Measurements from ENCODE around the gene ZNF732.
"Not testable (repeated sequence)": the region's sequence is repeated elsewhere in the genome, so short reads cannot be mapped to it uniquely, and the experiment has no call there.

ZNF732 gene

GRCh38 chr4:304969-305680 lies at the start of gene ZNF732:
Gene ZNF732, minus strand, starts transcription at chr4:305474. Its CDS starts 164 bp downstream, at chr4:305310.
- DNase-seq, result no peak

- no peak for DNase-seq
Measured at GRCh38 chr4:340011-340410, 34.7 kb upstream of the ZNF732 start.

- DNase-seq, result no peak
Measured at GRCh38 chr4:338759-339097, 33.5 kb upstream of the ZNF732 start.

DNA sequence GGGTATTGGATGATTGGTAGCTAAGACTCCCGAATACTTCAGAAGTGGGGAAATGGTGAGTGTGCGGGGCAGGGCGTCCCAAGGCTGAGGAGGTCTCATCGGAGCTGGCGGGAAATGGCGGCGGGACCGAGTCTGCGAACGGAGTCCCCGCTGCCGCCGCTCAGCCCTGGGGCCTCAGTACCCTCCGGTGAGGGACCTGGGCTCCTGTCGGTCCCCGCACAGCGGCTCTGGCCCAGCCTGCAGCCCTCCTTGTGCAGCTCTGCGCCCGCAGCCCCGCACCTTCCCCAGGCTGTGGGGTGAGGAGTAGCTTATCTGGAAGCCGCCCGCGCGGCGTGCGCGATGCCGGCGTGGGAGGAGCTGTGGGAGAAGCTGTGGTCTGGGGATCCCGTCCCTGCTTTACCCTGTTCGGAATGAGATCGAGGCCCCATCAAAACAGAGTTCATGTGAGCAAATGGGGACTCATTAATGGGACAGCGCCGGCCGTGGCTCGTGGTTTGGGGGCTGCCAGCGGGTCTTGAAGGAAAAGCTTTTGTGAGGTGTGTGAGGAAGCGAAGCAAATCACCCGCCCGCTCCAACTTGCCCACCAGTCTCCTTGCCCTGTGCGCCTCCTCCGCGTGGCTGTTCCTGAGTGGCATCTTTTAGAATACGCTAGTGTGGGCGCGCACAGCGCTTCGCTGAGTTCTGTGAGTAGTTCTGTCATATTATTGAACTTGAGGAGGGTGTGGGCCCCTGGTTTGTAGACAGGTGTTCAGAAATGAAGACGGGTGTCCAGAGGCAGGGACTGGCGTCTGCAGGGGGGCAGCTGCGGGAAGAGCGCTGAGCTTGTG lies 32.9 kb upstream of the ZNF732 start:
- peak; percentile 16 for DNase-seq

- DNase-seq, result peak; percentile 93
Measured at GRCh38 chr4:337143-337931, 32.1 kb upstream of the ZNF732 start, which contains the start of gene ZNF141. Gene ZNF141, plus strand, starts transcription at chr4:337814. Its CDS starts 170 bp downstream, at chr4:337984.

GRCh38 chr4:336893-337142 lies 31.5 kb upstream of the ZNF732 start:
- DNase-seq, result peak; percentile 52

- peak; percentile 13 for DNase-seq
Measured at GRCh38 chr4:336099-336892, 31.0 kb upstream of the ZNF732 start.

DNA sequence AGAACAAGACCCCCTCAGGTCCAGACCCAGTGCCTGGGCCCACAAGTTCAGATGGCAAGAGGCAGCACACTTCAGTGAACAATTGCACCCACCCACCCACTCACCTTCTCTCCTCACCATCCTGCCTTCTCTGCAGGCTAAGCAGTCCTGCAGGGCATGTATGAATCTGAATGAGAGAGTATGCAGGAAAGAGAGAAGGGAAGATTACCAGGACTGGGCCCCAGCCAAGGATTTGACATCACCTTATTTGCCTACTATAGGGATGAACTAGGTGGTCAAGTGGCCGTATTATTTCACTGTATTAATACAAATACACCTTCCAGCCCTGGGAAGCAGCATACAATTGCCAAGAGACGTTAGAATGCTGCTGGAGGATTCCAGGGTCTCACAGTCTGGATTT lies 30.2 kb upstream of the ZNF732 start:
- no peak for DNase-seq

- DNase-seq, result no peak
Measured at GRCh38 chr4:328729-329128, 23.5 kb upstream of the ZNF732 start.

GRCh38 chr4:314296-314903 lies 9.1 kb upstream of the ZNF732 start:
- DNase-seq, result no peak

DNA sequence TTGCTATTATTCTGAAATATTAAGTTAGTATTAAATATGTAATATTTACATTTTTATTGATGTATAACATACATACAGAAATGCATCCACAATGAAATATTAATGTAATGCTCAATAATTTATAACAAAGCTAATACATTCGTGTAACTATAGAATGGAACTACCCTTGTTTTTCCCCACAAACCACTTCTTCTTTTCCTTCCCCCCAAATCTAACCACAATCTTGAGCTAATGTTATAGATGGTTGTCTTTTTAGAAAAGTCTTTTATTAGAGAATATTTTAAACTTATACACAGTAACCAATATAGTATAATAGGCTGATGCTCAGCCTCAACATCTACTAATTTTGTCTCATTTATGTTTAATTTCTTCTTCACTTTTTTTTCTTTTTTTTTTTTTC lies 4.5 kb upstream of the ZNF732 start:
- DNase-seq, result no peak

DNA sequence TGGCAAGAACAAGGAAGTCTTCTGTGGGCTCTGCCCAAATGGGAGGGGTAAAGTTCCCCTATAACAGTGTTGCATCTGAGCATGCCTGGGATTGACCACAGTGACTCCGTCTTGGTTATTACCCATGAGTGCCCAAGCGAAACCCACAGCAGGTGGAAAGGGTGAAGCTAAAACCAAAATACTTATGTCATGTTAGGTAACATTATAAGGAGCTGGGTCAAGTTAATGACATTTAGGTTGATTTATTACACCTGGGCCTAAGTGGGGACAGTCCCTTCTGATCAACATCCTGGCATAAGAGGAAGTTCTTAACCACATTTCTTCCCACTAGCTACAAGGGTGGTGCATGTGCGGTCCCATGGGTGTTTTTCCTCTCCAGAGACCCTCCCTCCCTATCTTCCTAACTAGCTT lies 1.3 kb upstream of the ZNF732 start:
- no peak for DNase-seq

GRCh38 chr4:304516-304915 lies 758 bp downstream of the ZNF732 start:
- not testable (repeated sequence) for DNase-seq

DNA sequence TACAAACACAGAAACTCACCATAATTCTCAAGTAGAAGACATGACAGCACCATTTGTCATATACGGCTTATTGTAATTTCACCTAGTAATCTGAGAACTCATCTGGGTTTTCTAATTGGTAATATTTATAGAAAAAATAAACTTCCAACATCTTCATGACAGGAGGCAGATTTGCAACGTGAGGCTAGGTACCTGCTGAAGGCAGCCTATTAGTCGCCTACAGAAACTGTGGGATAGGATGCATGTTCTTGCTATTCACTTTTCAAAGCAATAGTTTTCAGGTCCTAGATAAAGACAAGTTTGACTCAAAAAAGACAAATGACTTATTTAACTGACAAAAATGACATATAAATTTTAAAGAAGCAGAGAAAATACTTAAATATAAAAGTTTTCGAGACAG lies 2.9 kb downstream of the ZNF732 start:
- DNase-seq, result no peak

DNA sequence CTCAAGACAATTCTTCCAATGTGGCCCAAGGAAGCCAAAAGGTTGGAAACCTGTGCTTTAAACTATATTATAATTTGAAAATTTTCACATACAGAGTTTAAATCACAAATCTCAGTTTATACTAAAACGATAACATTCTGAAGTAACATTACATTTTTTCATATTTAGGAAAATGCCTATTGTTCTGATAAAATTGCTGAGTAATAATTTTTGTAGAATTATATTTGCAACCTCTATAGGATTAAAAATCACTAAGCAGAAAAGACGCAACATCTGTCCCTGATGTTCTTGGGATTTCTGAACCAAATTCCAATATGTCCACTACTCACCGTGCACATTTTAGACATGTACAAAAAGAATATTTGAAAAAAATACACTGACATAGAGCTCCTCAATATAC lies 10.5 kb downstream of the ZNF732 start:
- no peak for DNase-seq

- no peak for DNase-seq
Measured at GRCh38 chr4:288891-289290, 16.4 kb downstream of the ZNF732 start.

DNA sequence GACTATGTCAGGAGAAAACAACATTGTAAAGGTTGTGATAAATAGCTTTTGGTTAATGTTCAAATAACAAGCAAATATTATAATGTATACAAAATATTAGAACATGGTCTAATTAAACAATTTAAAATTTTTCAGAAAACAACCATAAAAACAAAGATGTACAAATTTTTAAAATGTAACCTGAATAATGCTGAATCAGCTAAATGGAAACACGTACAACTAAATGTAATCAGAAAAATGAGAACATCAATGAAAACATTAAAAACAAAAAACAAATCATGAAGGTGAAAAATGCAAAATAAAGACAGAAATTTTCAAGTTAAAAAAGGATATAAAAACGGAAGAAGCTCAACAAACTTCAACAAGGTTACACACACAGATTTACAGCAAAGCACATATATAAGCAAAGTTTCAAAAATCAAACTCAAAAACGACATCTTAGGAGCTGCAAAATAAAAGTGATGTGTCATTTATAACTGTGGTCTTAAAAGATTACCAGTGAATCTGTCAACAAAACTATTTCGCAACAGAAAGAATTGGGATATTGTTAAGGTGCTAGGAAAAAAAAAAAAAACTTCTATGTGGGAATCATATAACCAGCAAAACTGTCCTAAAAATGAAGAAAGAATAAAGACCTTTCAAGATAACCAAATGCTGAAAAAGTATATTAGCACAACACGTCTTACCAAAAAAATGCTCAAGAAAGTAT lies 31.8 kb downstream of the ZNF732 start:
- DNase-seq, result no peak

- DNase-seq, result no peak
Measured at GRCh38 chr4:271492-272103, 33.7 kb downstream of the ZNF732 start.

DNA sequence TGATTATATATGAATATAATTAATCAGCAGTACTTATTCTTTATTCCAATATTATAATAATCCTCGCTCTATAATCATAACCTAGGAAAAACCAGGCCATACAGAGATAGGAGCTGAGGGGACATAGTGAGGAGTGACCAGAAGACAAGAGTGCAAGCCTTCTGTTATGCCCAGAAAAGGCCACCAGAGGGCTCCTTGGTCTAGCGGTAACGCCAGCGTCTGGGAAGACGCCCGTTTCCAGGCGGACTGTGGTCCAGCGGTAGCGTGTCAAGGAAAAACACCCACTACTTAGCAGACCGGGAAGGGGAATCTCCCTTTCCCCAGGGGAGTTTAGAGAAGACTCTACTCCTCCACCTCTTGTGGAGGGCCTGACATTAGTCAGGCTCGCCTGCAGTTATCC lies 46.0 kb downstream of the ZNF732 start:
- DNase-seq, result peak; percentile 42

DNA sequence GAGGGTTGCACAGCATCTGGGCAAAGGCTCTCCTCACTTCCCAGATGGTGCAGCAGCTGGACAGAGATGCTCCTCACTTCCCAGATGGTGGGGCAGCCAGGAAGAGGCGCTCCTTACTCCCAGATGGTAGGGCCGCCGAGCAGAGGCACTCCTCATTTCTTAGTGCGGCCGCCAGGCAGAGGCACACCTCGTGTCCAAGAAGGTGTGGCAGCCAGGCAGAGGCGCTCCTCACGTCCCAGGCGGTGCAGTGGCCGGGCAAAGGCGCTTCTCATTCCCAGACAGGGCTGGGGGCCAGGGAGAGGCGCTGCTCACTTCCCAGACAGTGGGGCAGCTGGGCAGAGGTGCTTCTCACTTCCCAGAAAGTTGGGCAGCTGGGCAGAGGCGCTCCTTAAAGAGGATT lies 48.8 kb downstream of the ZNF732 start:
- DNase-seq, result no peak

Measured in NCI-H69 (cell line).